Limb (tissue), 2 donors: ENCODE data around the gene KRTAP10-10.
"Not testable (repeated sequence)": the region's sequence is repeated elsewhere in the genome, so short reads cannot be mapped to it uniquely, and the experiment has no call there.

Experiments used
- DNase-seq, 2 donors: peaks; one replicate each; pipeline ENCODE4 v3.0.0-alpha.2; 2016; ENCODE audit errors: extremely low spot score in 2 of 2

Gene KRTAP10-10

GRCh38 chr21:44649521-44650100 is 12.5 kb downstream of the KRTAP10-10 start:
- no peak for DNase-seq

- DNase-seq = no peak
Measured at GRCh38 chr21:44650265-44650972, 13.3 kb downstream of the KRTAP10-10 start.

- no peak for DNase-seq
Measured at GRCh38 chr21:44650973-44651675, 14.0 kb downstream of the KRTAP10-10 start.

- no peak for DNase-seq
Measured at GRCh38 chr21:44653123-44653522, 16.0 kb downstream of the KRTAP10-10 start.

- DNase-seq = no peak
Measured at GRCh38 chr21:44653656-44654575, 16.8 kb downstream of the KRTAP10-10 start.

GRCh38 chr21:44654576-44655175 is 17.5 kb downstream of the KRTAP10-10 start, which contains the start of gene KRTAP12-4:
Gene KRTAP12-4, minus strand, starts transcription at chr21:44654659. Its CDS starts 45 bp downstream, at chr21:44654614.
- no peak for DNase-seq

- no peak for DNase-seq
Measured at GRCh38 chr21:44656868-44657267, 19.7 kb downstream of the KRTAP10-10 start.

GRCh38 chr21:44657635-44658540 is 20.7 kb downstream of the KRTAP10-10 start, which contains the start of gene KRTAP12-3:
Gene KRTAP12-3, plus strand, starts transcription at chr21:44657932. Its CDS starts 48 bp downstream, at chr21:44657980.
- DNase-seq = no peak

- DNase-seq = no peak
Measured at GRCh38 chr21:44658541-44658910, 21.4 kb downstream of the KRTAP10-10 start.

GRCh38 chr21:44658913-44659595 is 21.9 kb downstream of the KRTAP10-10 start:
- DNase-seq = no peak

- DNase-seq = not testable (repeated sequence)
Measured at GRCh38 chr21:44661567-44661966, 24.4 kb downstream of the KRTAP10-10 start.

GRCh38 chr21:44664691-44665090 is 27.5 kb downstream of the KRTAP10-10 start:
- no peak for DNase-seq

- DNase-seq = no peak
Measured at GRCh38 chr21:44666401-44667320, 29.5 kb downstream of the KRTAP10-10 start, which contains the start of gene KRTAP12-2. Gene KRTAP12-2, minus strand, starts transcription at chr21:44666927. Its CDS starts 41 bp downstream, at chr21:44666886.

- no peak for DNase-seq
Measured at GRCh38 chr21:44667612-44668011, 30.5 kb downstream of the KRTAP10-10 start.

GRCh38 chr21:44670642-44671432 is 33.7 kb downstream of the KRTAP10-10 start:
- no peak for DNase-seq

- DNase-seq = no peak
Measured at GRCh38 chr21:44671911-44672310, 34.8 kb downstream of the KRTAP10-10 start.

- DNase-seq = no peak
Measured at GRCh38 chr21:44677881-44678280, 40.7 kb downstream of the KRTAP10-10 start.
